Gastroesophageal sphincter (tissue), 3 donors: ENCODE data around the gene S100B.

Experiments used
- EP300 ChIP-seq: sonication (generic); formaldehyde crosslinking; IDR thresholded peaks from one replicate; pipeline ENCODE4 v1.6.1; 2017; ENCODE audit warnings: antibody characterized with exemption, mild to moderate bottlenecking
- POLR2A ChIP-seq, 2 donors: fragments of 450-650 bp; IDR thresholded peaks; one replicate each; pipeline ENCODE4 v1.6.1; 2017; ENCODE audit warnings: antibody characterized with exemption in 2 of 2, mild to moderate bottlenecking in 2 of 2, moderate library complexity in 1 of 2
- TF ChIP-seq, protein P1 (sequence below), 4 experiments: fragments of 200-600 bp in 2 of 4; fragments of 450-650 bp in 2 of 4; sonication (generic) in 1 of 4; IDR thresholded peaks; one replicate each; pipeline ENCODE4 v1.5.1; 2017 to 2019; ENCODE audit warnings: antibody characterized with exemption in 4 of 4, mild to moderate bottlenecking in 2 of 4, moderate library complexity in 2 of 4

DNA sequence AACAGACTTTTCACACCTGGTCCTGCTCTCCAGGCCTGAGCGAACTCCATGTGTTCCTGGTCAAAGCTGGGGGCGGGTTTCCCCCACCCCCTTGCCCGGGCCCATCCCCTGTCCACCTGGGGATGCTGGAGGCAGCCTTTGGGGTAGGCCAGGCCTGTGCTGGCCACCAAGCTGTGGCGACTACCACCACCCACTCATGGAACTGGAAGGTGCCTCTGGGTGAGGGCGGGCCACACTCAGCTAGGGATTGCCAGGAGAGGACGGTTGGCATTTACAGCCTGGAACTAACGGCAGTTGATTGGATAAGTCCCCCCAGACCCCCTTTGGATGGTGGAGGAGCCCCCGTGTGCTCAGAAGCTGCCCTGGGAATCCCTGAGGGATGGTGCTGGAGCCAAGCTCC, 7.9 kb downstream of the S100B start:
- TF ChIP-seq, protein P1, sequence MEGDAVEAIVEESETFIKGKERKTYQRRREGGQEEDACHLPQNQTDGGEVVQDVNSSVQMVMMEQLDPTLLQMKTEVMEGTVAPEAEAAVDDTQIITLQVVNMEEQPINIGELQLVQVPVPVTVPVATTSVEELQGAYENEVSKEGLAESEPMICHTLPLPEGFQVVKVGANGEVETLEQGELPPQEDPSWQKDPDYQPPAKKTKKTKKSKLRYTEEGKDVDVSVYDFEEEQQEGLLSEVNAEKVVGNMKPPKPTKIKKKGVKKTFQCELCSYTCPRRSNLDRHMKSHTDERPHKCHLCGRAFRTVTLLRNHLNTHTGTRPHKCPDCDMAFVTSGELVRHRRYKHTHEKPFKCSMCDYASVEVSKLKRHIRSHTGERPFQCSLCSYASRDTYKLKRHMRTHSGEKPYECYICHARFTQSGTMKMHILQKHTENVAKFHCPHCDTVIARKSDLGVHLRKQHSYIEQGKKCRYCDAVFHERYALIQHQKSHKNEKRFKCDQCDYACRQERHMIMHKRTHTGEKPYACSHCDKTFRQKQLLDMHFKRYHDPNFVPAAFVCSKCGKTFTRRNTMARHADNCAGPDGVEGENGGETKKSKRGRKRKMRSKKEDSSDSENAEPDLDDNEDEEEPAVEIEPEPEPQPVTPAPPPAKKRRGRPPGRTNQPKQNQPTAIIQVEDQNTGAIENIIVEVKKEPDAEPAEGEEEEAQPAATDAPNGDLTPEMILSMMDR (IDR thresholded peaks at IDR 0.05), result no peak
- TF ChIP-seq EP300, result no peak
- no peak for TF ChIP-seq POLR2A (IDR thresholded peaks at IDR 0.05)
